GM21390 (cell line): ENCODE measurements around the gene GDF10.

ENCODE experiments used
- ATAC-seq: cut with Tn5 transposase; IDR thresholded peaks from one replicate; pipeline ENCODE4 v1.9.1; 2021; ENCODE audit not compliant: unreplicated experiment

Gene GDF10

GRCh38 chr10:47331954-47332353 lies 32.0 kb downstream of the GDF10 start:
- ATAC-seq, result no peak

DNA sequence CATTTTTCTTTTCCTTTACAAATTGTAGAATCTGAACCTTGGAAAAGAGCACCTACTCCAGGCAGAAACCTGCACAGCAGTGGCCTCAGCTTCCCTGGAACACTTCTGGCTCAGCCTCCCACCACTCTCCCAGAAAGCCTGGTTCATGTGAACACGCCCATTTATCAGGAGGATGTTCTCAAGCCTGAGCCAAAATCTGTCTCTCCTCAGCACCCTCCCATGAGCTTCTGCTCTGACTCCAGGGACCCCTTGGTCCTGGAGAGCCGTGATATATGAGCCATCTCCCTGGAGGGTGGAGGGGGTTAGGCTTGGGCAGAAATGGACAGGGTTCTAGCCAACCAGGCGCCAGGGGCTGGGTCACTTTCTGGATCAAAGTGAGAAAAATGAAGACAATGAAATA lies 32.4 kb downstream of the GDF10 start:
- no peak for ATAC-seq

GRCh38 chr10:47332946-47333345 lies 32.9 kb downstream of the GDF10 start:
- no peak for ATAC-seq

GRCh38 chr10:47333532-47333931 lies 33.5 kb downstream of the GDF10 start:
- ATAC-seq, result no peak

DNA sequence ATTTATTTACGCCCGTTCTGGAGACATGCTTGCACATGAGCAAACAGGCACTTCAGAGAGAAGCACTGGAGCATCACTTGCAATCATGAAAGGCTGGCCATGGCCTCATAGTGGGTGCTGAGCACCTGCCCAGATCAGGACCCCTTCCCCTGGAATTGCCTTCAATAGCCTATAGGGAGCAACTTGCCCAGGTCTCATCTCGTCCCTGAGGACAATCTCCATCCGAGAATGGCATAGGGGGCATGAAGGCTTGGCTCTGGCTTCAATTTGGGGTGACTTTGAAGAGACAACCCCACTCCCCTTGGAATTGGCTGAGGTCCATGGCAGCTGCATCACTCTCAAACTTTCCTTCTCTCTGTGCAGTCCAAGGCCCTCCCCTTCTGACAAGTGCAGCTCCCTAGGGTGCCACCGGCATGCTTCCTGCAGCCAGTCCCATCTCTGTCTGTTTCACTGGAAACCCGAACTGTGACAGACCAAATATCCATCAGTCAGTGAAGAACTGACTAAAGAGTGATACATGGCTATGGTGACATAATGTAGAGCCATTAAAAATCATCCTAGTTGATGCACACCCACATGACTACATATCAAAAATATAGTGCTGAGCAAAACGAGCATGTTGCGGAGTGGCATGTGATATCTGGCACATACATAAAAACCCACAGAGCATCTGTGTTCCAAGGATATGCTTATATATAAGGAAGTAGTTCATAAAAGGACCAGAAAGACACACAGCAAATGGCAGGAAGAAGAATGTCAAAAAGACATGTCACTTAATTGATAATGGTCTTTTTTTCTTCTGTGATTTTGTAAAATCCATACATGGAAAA lies 34.7 kb downstream of the GDF10 start:
- ATAC-seq, result no peak

DNA sequence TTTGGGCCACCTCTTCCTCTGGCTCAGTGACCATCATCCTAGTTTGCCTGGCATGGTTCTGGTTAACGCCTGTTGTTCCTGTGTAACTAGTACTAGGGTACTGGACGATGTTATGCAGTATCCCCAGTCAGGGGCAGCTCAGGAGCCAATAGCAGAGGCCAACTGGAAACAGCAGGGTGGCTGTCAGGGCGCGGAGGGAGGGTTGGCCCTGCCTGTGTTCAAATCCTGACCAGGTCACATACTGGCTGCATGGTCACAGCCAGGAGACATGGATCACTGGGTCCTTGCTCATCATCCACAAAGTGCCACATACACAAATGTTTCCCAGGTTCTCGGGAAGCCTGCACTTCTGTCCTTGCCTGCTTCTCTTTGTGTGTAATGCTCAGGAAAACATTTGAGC lies 35.9 kb downstream of the GDF10 start:
- no peak for ATAC-seq

DNA sequence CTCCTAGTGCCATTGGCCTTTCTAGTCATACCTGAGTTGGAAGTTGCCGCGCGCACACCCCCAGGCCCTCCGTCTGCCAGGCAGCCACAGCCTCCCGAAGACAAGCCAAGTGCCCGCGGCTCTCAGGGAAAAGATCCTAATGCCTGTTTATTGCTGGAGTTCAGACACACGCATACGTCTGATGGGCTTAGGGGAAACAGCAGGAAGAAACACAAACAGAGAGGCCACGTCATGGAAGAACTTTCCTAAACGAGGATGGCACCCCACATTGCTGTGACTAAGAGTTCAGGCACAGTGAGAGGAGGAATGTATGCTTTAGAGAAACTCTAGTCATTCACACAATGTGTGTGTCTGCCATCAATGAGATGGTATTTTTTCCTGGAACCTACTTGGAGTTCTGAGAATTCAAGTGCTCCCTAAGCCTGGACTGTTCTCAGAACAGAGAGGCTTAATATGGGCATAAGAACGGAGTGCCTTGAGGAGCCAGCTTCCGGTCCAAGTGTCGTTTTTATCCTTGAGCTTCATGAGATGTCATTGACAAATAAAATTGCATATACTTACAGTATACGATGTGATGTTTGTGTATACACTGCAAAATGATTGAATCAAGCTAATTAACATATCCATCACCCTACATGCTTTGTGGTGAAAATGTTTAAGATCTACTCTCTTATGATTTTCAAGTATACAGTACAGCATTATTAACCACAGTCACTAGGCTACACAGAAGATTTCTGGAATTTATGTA lies 36.6 kb downstream of the GDF10 start:
- ATAC-seq, result no peak

DNA sequence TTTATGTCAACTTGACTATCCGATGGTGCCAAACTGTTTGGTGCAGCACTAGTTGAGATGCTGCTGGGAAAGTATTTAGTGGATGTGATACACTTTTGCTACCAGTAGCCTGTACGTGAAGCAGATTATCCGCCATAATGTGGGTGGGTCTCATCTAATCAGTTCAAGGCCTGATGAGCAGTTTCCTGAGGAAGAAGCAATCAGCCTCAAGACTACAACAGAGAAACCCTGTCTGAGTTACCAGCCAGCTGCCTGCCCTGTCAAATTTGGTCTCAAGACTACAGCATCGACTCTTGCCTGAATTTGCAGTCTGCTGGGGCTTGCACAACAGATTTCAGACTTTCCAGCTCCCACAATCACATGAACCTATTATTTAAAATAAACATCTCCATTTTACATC lies 37.3 kb downstream of the GDF10 start:
- ATAC-seq, result no peak

- ATAC-seq, result no peak
Observed at GRCh38 chr10:47339186-47339735, 39.3 kb downstream of the GDF10 start.

DNA sequence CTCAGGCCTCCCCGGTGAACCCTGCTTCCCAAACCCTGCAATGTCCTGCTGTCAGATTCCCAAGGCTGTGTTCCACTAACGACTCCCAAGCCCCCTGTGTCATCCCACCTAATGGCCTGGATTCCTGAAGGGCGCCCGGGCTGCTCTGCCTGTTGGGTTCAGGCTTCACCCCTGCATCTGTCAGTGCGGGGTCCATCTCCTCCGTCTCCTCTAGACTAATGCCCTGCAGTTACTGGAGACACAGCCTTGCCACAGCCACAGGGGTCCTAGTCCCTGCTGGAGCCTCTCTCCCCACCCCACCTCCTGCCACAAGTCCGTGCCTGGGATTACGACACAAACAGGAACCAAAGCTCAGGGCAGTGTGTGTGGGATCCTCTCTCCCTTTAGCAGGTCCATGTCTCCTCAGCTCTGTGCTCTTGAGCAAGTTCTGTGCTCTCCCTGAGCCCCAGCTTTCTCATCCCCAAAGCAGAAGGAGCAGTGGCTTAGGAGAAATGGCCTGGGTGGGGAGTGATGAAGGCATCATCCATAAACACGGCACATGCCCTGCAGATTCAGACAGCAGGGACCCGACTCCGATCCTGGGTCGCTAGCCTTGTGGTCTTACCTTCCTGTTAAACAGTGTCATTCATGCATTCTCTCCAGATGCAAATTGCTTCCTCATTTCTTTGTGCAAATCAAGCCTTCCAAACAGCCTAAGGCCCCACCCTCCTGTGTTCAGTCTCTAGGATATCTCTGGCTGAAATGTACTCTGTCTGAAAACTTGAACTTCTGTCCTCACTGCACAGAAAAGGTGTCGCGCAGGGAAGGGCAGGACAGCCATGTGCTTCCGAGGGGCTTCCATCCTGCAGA lies 40.0 kb downstream of the GDF10 start:
- ATAC-seq, result no peak

GRCh38 chr10:47340608-47341170 lies 40.7 kb downstream of the GDF10 start:
- ATAC-seq, result no peak

DNA sequence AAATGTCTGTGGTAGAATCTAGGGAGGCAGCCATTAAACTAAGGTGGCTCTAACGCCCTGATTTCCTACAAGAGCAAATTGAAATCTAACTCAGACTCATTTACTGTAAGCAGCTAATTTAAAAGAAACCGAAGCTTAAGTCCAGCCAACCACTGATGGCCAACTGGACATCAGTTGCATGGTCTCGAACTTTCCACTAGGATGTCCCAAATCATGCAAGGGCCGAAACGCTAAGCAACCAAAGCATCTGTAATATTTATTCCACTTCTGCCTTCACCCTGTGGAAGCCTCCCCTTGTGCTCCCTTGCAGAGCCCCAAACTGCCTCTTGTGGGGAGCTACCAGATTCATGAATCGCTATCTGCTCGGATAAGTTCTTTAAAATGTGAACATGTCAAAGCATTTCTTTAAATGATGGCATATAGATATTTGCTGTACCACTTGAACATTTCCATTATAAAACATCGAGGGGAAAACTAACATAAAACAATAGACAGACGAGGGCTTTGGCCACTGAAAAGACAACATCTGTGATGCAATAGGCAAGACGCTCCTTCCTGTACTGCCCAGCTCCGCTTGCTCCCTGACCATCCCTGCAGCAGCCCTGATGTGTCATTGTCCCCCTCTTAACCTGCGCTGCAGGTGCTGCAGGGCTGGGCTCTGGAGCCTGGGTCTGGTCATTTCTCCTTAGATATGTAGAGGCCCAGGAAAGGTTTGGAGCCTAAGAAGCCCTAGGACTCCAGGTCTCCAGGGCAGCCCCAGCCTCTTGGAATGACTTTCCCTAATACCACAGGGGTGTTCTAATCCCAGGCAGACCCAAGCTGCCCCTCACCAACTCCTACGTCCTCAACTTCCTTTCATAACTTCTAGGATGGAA lies 45.2 kb downstream of the GDF10 start:
- ATAC-seq, result no peak

- no peak for ATAC-seq
Observed at GRCh38 chr10:47346581-47347302, 46.7 kb downstream of the GDF10 start.

GRCh38 chr10:47347303-47347675 lies 47.3 kb downstream of the GDF10 start:
- ATAC-seq, result no peak

DNA sequence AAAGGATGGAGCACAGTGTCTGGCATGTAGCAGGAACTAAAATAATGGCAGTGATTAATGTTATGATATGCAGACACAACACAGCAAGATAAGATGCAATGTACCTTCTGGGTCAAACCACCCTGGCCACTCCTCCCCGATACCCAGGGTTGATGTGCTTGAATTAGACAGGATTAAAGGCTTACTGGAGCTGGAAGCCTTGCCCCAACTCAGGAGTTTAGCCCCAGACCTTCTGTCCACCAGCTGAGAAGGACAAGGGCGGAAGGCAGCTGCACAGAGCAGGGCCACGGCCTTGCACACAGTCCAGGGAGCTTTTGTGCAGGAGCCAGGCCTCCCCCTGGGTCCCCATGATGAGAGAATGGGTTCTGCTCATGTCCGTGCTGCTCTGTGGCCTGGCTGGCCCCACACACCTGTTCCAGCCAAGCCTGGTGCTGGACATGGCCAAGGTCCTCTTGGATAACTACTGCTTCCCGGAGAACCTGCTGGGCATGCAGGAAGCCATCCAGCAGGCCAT lies 48.2 kb downstream of the GDF10 start, which contains the start of gene RBP3:
RBP3 (plus strand) TSS at position 226 of the 514 bp plus-strand sequence; CDS start at position 348, 122 bp downstream.
- ATAC-seq, result no peak

DNA sequence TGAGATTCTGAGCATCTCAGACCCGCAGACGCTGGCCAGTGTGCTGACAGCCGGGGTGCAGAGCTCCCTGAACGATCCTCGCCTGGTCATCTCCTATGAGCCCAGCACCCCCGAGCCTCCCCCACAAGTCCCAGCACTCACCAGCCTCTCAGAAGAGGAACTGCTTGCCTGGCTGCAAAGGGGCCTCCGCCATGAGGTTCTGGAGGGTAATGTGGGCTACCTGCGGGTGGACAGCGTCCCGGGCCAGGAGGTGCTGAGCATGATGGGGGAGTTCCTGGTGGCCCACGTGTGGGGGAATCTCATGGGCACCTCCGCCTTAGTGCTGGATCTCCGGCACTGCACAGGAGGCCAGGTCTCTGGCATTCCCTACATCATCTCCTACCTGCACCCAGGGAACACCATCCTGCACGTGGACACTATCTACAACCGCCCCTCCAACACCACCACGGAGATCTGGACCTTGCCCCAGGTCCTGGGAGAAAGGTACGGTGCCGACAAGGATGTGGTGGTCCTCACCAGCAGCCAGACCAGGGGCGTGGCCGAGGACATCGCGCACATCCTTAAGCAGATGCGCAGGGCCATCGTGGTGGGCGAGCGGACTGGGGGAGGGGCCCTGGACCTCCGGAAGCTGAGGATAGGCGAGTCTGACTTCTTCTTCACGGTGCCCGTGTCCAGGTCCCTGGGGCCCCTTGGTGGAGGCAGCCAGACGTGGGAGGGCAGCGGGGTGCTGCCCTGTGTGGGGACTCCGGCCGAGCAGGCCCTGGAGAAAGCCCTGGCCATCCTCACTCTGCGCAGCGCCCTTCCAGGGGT lies 48.9 kb downstream of the GDF10 start:
- no peak for ATAC-seq

DNA sequence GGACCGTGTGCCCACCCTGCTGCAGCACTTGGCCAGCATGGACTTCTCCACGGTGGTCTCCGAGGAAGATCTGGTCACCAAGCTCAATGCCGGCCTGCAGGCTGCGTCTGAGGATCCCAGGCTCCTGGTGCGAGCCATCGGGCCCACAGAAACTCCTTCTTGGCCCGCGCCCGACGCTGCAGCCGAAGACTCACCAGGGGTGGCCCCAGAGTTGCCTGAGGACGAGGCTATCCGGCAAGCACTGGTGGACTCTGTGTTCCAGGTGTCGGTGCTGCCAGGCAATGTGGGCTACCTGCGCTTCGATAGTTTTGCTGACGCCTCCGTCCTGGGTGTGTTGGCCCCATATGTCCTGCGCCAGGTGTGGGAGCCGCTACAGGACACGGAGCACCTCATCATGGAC lies 49.5 kb downstream of the GDF10 start:
- ATAC-seq, result no peak

DNA sequence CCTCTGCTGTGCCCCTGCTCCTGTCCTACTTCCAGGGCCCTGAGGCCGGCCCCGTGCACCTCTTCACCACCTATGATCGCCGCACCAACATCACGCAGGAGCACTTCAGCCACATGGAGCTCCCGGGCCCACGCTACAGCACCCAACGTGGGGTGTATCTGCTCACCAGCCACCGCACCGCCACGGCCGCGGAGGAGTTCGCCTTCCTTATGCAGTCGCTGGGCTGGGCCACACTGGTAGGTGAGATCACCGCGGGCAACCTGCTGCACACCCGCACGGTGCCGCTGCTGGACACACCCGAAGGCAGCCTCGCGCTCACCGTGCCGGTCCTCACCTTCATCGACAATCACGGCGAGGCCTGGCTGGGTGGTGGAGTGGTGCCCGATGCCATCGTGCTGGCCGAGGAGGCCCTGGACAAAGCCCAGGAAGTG lies 50.0 kb downstream of the GDF10 start:
- no peak for ATAC-seq
